GM18907 (cell line): ENCODE results near the gene NPIPA8.
"Not testable (repeated sequence)": the region's sequence is repeated elsewhere in the genome, so short reads cannot be mapped to it uniquely, and the experiment has no call there.

Source experiments
- ATAC-seq: cut with Tn5 transposase; IDR thresholded peaks from one replicate; pipeline ENCODE4 v1.9.1; 2021; ENCODE audit warnings: mild to moderate bottlenecking, moderate library complexity; ENCODE audit not compliant: unreplicated experiment

Gene NPIPA8

GRCh38 chr16:18336636-18337035, at the start of gene NPIPA8:
Gene NPIPA8, minus strand, starts transcription at chr16:18336736. Its CDS starts 4,074 bp downstream, at chr16:18332662.
- not testable (repeated sequence) for ATAC-seq

- ATAC-seq, result not testable (repeated sequence)
Observed at GRCh38 chr16:18385285-18385684, 48.7 kb upstream of the NPIPA8 start.

DNA sequence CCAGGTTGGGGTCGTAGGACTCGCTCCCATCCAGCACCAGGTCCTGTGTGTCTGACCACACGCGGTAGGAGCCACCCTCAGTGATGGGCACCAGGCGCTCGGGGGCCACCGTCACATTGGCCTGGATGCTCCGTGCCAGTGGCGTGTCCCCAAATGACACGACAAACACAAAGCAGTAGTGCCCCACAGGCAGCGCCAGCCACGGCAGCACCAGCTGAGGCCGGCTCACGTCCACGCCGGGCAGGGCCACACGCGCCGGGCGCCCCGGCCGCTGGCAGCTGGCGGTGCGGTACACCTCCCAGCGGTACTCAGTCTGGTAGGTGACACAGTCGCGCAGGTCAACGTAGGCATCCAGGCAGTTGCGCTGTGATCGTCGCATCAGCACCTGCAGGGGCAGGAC, 48.3 kb upstream of the NPIPA8 start:
- not testable (repeated sequence) for ATAC-seq

- not testable (repeated sequence) for ATAC-seq
Observed at GRCh38 chr16:18384098-18384636, 47.6 kb upstream of the NPIPA8 start.

GRCh38 chr16:18382696-18383095, 46.2 kb upstream of the NPIPA8 start:
- ATAC-seq, result not testable (repeated sequence)

GRCh38 chr16:18347742-18348141, 11.2 kb upstream of the NPIPA8 start:
- not testable (repeated sequence) for ATAC-seq

DNA sequence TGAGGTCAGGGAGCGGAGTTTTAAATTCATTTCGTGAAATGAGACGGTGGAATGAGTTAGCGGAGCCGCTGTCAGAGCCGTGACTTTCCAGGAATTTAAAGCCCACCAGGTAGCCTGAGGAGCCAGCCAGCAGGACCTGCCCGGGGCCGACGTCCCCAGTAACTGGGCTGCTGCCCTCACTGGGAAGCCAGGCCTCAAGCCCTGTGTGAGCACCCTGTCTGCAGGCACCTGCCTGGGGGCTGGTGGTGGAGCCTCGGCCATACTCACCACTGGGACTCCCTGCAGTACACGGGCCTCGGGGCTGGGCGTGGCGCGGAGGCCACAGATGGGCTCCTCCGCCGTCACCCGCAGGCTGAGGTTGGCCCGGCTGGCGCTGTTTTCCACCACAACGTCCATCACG, 10.5 kb upstream of the NPIPA8 start:
- not testable (repeated sequence) for ATAC-seq

GRCh38 chr16:18344634-18345033, 8.1 kb upstream of the NPIPA8 start:
- ATAC-seq, result not testable (repeated sequence)

GRCh38 chr16:18341986-18342385, 5.5 kb upstream of the NPIPA8 start:
- not testable (repeated sequence) for ATAC-seq

DNA sequence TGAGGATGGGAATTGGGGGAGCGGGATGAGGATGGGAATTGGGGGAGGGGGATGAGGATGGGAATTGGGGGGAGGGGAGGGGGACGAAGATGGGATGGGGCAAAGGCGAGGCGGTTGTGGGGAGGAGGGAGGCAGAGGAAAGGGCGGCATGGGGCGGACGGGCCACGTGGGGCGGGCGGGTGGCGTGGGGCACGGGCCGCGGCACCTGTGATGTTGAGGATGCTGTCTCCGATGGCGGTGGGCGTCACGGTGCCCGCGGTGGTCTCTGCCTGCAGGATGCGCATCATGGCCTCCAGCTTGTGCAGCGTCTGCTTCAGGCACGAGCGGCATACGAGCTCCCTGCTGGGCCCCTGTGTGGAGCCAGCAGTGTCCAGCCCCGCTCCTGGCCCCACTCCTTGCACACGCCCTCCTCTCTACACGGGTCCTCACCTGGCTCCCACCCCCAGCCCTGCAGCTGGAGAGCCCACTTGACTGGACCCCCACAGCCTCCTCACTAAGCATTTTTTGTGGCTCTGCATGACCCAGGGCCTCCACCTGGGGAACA, 5.0 kb upstream of the NPIPA8 start:
- ATAC-seq, result not testable (repeated sequence)

GRCh38 chr16:18339210-18339609, 2.7 kb upstream of the NPIPA8 start:
- not testable (repeated sequence) for ATAC-seq

GRCh38 chr16:18311811-18312210, 24.7 kb downstream of the NPIPA8 start:
- not testable (repeated sequence) for ATAC-seq

- ATAC-seq, result not testable (repeated sequence)
Observed at GRCh38 chr16:18309159-18309558, 27.4 kb downstream of the NPIPA8 start.

DNA sequence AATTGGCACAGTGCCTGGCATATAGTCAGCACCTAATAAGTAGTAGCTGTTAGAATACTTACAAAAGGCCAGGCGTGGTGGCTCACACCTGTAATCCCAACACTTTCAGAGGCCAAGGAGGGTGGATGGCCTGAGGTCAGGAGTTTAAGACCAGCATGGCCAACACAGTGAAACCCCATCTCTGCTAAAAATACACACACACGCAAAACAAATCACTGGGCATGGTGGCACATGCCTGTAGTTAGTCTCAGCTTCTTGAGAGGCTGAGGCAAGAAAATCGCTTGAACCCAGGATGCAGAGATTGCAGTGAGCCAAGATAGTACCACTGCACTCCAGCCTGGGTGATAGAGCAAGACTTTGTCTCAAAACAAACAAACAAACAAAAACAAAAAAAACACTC, 29.3 kb downstream of the NPIPA8 start:
- not testable (repeated sequence) for ATAC-seq

DNA sequence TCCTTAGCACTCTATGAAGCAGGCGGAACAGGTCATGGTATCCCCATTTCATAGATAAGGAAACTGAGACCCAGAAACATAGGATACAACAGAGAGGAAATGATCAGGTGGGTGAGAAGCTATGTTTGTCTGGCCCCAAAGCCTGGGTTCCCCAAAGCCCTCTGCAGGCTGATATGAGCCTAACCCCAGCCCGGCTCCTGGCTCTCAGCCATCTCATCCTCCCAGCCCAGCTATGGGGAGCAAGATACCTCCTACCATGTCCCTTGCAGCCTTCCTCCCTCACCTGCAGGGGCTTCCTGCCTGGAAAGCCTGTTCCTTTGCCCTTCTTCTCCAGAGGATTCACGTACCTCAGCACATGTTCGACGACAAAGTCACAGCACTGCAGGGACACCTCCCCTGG, 30.5 kb downstream of the NPIPA8 start:
- not testable (repeated sequence) for ATAC-seq

GRCh38 chr16:18303059-18303706, 33.4 kb downstream of the NPIPA8 start:
- not testable (repeated sequence) for ATAC-seq

GRCh38 chr16:18297714-18298113, 38.8 kb downstream of the NPIPA8 start:
- ATAC-seq, result not testable (repeated sequence)

DNA sequence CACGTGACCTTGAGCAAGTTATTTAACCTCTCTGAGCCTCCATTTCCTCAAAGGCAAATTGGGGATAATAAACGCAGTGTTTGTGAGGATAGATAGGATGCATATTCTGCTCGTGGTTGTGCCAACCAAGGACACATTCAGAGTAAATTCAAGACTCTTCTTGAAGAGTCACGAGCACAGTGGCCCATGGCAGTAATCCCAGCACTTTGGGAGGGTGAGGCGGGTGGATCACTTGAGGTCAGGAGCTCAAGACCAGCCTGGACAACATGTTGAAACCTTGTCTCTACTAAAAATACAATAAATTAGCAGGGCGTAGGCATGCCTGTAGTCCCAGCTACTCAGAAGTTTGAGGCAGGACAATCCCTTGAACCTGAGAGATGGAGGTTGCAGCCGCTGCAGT, 39.6 kb downstream of the NPIPA8 start:
- ATAC-seq, result not testable (repeated sequence)

- ATAC-seq, result not testable (repeated sequence)
Observed at GRCh38 chr16:18294371-18294770, 42.2 kb downstream of the NPIPA8 start.

- not testable (repeated sequence) for ATAC-seq
Observed at GRCh38 chr16:18293337-18293956, 43.1 kb downstream of the NPIPA8 start.

DNA sequence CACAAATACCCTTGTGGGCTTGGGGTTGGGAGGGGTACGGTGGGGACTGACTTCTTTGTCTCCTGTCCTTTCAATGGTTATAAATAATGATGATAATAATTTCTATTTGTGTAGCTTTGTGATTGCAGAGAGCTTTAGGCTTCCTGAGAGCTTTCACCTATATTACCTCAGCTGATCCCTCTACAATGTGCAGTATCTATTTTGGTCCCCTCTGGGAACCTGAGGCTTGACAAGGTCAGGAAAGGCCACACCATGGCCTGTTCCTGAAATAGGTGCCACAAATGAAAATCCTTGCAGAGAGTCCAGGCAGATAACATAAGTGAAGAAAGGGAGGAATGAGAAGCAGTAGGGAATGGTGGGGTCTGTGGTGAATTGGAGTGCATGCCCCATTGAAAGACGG, 45.6 kb downstream of the NPIPA8 start:
- not testable (repeated sequence) for ATAC-seq

DNA sequence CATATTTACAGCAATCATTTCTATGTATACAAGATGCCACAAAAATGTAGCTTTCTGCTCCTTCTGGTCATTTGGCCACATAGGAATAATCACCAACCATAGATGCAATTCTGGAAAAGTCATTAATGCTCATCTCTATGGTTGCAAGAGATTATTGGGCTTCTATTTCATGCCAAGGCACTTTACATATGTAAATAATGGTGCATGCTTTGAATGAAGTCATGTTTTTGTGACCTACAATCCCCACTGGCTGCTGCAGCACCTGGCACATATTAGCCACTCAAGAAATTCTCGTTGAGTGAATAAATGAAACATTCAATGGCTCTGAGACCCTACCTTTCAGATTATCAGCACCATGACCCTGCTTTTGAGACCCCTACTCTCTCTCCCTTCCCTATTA, 50.2 kb downstream of the NPIPA8 start:
- not testable (repeated sequence) for ATAC-seq
